Keratinocyte (primary cell): Measurements from ENCODE around the gene KRT37. TPM values are rescaled to one million over a fixed set of nuclear protein-coding genes. Genes with fewer than 3 reads are reported as not detected.
"Not testable (repeated sequence)": the region's sequence is repeated elsewhere in the genome, so short reads cannot be mapped to it uniquely, and the experiment has no call there.

Experiments used
- DNase-seq: peaks from one replicate; pipeline ENCODE4 v3.0.0-alpha.2; 2011; ENCODE audit warnings: low read depth, missing footprints, low spot score
- FAIRE-seq: peaks from 2 replicates; lab custom pipeline; 2011; peaks lifted over from hg19 to GRCh38; lab: Jason Lieb, UNC
- H2AFZ ChIP-seq: 2 replicates; pipeline ENCODE4 v1.6.0; 2012; ENCODE audit warnings: low read length, control low read depth, inconsistent platforms; ENCODE audit not compliant: control insufficient read depth
- H3K27ac ChIP-seq: 2 replicates; pipeline ENCODE4 v1.5.1; 2011; ENCODE audit warnings: low read length; ENCODE audit not compliant: control insufficient read depth, insufficient read depth
- H3K27me3 ChIP-seq: 3 replicates; pipeline ENCODE4 v1.6.0; 2011; ENCODE audit warnings: low read length; ENCODE audit not compliant: control insufficient read depth, insufficient read depth; ENCODE audit errors: extremely low read depth
- H3K36me3 ChIP-seq, 2 experiments: 2 replicates in 1 of 2; 3 replicates in 1 of 2; pipeline ENCODE4 v1.5.1; 2011; ENCODE audit warnings: low read length in 2 of 2, mild to moderate bottlenecking in 1 of 2; ENCODE audit not compliant: control insufficient read depth in 2 of 2, insufficient read depth in 2 of 2; ENCODE audit errors: extremely low read depth in 1 of 2
- H3K4me1 ChIP-seq: 3 replicates; pipeline ENCODE4 v1.5.1; 2011; ENCODE audit warnings: low read length; ENCODE audit not compliant: control insufficient read depth, insufficient read depth; ENCODE audit errors: extremely low read depth
- H3K4me2 ChIP-seq: 3 replicates; pipeline ENCODE4 v1.6.0; 2011; ENCODE audit warnings: low read depth, low read length; ENCODE audit not compliant: control insufficient read depth, insufficient read depth; ENCODE audit errors: extremely low read depth
- H3K4me3 ChIP-seq, 3 experiments: fragments of 200-600 bp in 1 of 3; sonication (generic) in 1 of 3; 2 replicates in 2 of 3; 3 replicates in 1 of 3; pipeline ENCODE4 v1.5.1; 2011 to 2016; ENCODE audit warnings: low read length in 3 of 3, mild to moderate bottlenecking in 3 of 3, control low read depth in 2 of 3, inconsistent platforms in 1 of 3, low read depth in 1 of 3, mixed read lengths in 1 of 3, mixed run types in 1 of 3, moderate library complexity in 1 of 3; ENCODE audit not compliant: control insufficient read depth in 2 of 3, insufficient read depth in 2 of 3; ENCODE audit errors: extremely low read depth in 1 of 3
- H3K79me2 ChIP-seq: 2 replicates; pipeline ENCODE4 v1.6.0; 2012; ENCODE audit warnings: low read length; ENCODE audit not compliant: control insufficient read depth, insufficient read depth
- H3K9ac ChIP-seq: 3 replicates; pipeline ENCODE4 v1.6.0; 2011; ENCODE audit warnings: low read length; ENCODE audit not compliant: control insufficient read depth, insufficient read depth; ENCODE audit errors: extremely low read depth
- H3K9me1 ChIP-seq: 3 replicates; pipeline ENCODE4 v1.6.0; 2011; ENCODE audit warnings: low read length; ENCODE audit not compliant: control insufficient read depth, insufficient read depth; ENCODE audit errors: extremely low read depth
- H3K9me3 ChIP-seq: 2 replicates; pipeline ENCODE4 v1.5.1; 2012; ENCODE audit warnings: low read depth, low read length; ENCODE audit not compliant: control insufficient read depth
- H4K20me1 ChIP-seq: 3 replicates; pipeline ENCODE4 v1.6.0; 2011; ENCODE audit warnings: low read length; ENCODE audit not compliant: control insufficient read depth, insufficient read depth; ENCODE audit errors: extremely low read depth
- EZH2 ChIP-seq: IDR thresholded peaks from one replicate; pipeline ENCODE4 v1.6.1; 2012; ENCODE audit warnings: inconsistent platforms, mild to moderate bottlenecking, low read length, moderate library complexity
- dilution Hi-C: fragments of 300-500 bp; cut with MboI; formaldehyde crosslinking; loops from one replicate; pipeline ENCODE4 v1.7.0; 2020; ENCODE audit warnings: low sequenced_read_pairs; ENCODE audit not compliant: extremely low pct_ligation_motif_present
- polyA plus RNA-seq, 5 experiments: library from polyadenylated mRNA; depleted of rRNA in 3 of 5; stranded (reverse) in 3 of 5; stranded (forward) in 1 of 5; unstranded in 1 of 5; fragments of >200 nt; gene quantifications; 1 replicate in 1 of 5; 2 replicates in 3 of 5; 3 replicates in 1 of 5; pipeline versions ENCODE4 v1.2.1 to v1.2.3, GENCODE V29; 2011 to 2012; ENCODE audit warnings: missing spikeins in 2 of 5, low read depth in 1 of 5, low replicate concordance in 1 of 5
- TF ChIP-seq, protein P1 (sequence below), 3 experiments: IDR thresholded peaks in 1 of 3; conservative IDR thresholded peaks in 1 of 3; optimal IDR thresholded peaks in 1 of 3; 2 replicates in 2 of 3; 3 replicates in 1 of 3; pipeline versions ENCODE3 to v1.5.1; 2011; ENCODE audit warnings: low read length in 3 of 3, mild to moderate bottlenecking in 3 of 3, moderate library complexity in 2 of 3, control low read depth in 1 of 3, inconsistent platforms in 1 of 3; ENCODE audit not compliant: insufficient read depth in 2 of 3; ENCODE audit errors: extremely low read depth in 1 of 3

The KRT37 gene
- polyA plus RNA-seq, 1 donor (not counting 4 experiments of a cell fraction or from before 2014, with no cell fraction given): 0.08 TPM

DNA sequence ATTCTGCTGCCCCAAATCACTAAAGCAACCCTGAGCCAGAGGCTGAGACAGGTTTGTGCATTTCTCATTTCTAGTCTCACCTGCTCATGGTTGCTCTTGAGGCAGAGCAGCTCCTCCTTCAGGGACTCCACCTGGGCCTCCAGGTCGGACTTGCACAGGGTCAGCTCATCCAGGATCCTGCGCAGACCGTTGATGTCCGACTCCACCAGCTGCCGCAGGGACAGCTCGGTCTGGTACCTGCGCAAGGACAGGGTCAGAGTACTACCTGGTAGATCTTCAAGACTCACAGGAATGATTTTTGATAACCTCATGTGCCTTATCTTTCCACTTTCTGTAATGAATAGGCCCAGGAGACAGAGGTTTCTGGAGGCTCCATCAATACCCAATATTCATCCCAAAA, 28.0 kb downstream of the KRT37 start:
- H3K4me2 ChIP-seq: peak overlapping the region; percentile 73
- no peak overlapping the region for H2AFZ ChIP-seq
- H3K79me2 ChIP-seq: peaks cover 11% of the 10 kb centered on the region
- peak overlapping the region; percentile 51 for H3K9ac ChIP-seq
- no peak for TF ChIP-seq EZH2
- TF ChIP-seq, protein P1, sequence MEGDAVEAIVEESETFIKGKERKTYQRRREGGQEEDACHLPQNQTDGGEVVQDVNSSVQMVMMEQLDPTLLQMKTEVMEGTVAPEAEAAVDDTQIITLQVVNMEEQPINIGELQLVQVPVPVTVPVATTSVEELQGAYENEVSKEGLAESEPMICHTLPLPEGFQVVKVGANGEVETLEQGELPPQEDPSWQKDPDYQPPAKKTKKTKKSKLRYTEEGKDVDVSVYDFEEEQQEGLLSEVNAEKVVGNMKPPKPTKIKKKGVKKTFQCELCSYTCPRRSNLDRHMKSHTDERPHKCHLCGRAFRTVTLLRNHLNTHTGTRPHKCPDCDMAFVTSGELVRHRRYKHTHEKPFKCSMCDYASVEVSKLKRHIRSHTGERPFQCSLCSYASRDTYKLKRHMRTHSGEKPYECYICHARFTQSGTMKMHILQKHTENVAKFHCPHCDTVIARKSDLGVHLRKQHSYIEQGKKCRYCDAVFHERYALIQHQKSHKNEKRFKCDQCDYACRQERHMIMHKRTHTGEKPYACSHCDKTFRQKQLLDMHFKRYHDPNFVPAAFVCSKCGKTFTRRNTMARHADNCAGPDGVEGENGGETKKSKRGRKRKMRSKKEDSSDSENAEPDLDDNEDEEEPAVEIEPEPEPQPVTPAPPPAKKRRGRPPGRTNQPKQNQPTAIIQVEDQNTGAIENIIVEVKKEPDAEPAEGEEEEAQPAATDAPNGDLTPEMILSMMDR (optimal IDR thresholded peaks at IDR 0.05 in 1 of 3, IDR thresholded peaks at IDR 0.05 in 1 of 3, conservative IDR thresholded peaks at IDR 0.05 in 1 of 3; ENCODE audit: extremely low read depth in 1 of 3, insufficient read depth in 2 of 3, low read length in 3 of 3): no peak
- peaks cover 0 to 1% of the 10 kb centered on the region in 2 experiments for H3K36me3 ChIP-seq
- FAIRE-seq: no peak
- H3K27ac ChIP-seq: peak overlapping the region; percentile 95
- peaks cover 59% of the 10 kb centered on the region for H3K4me1 ChIP-seq
- dilution Hi-C loops: no loop called here
- H3K27me3 ChIP-seq: no peaks in the 10 kb centered on the region
- no peaks in the 10 kb centered on the region for H4K20me1 ChIP-seq
- DNase-seq: no peak
- no peaks in the 10 kb centered on the region for H3K9me3 ChIP-seq
- peak overlapping the region; percentile 39 to 49 (median 48) for H3K4me3 ChIP-seq
- H3K9me1 ChIP-seq: no peaks in the 10 kb centered on the region

DNA sequence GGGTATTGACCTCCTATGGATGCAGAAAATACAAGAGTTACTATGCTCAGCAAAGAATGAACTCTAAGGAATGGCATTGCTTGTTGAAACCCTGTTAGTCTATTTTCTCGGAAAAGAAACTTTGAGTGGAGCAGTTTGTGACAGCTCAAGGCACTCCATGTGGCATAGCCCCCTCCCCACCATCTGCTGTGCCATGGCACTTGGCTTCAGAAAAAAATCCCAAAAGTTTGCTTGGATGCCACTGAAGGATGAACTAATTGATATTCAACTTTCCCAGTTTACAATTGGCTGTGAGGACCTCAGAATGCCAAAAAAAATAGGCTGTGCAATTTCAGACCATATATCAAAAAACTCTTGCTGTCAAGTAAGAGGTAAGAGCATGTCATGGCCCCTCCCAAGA, 28.8 kb downstream of the KRT37 start:
- dilution Hi-C loops: no loop called here
- no peak for DNase-seq
- peak overlapping the region; percentile 51 for H3K9ac ChIP-seq
- peaks cover 0 to 1% of the 10 kb centered on the region in 2 experiments for H3K36me3 ChIP-seq
- H3K9me1 ChIP-seq: no peaks in the 10 kb centered on the region
- H3K79me2 ChIP-seq: peaks cover 11% of the 10 kb centered on the region
- peaks cover 60% of the 10 kb centered on the region for H3K4me1 ChIP-seq
- H2AFZ ChIP-seq: no peak overlapping the region
- no peaks in the 10 kb centered on the region for H4K20me1 ChIP-seq
- H3K4me3 ChIP-seq: peak overlapping the region; percentile 4 to 49 (median 23)
- peak overlapping the region; percentile 95 for H3K27ac ChIP-seq
- TF ChIP-seq EZH2: no peak
- TF ChIP-seq, protein P1 (optimal IDR thresholded peaks at IDR 0.05 in 1 of 3, IDR thresholded peaks at IDR 0.05 in 1 of 3, conservative IDR thresholded peaks at IDR 0.05 in 1 of 3; ENCODE audit: extremely low read depth in 1 of 3, insufficient read depth in 2 of 3, low read length in 3 of 3): no peak
- H3K27me3 ChIP-seq: no peaks in the 10 kb centered on the region
- no peaks in the 10 kb centered on the region for H3K9me3 ChIP-seq
- FAIRE-seq: no peak
- peak overlapping the region; percentile 73 for H3K4me2 ChIP-seq

DNA sequence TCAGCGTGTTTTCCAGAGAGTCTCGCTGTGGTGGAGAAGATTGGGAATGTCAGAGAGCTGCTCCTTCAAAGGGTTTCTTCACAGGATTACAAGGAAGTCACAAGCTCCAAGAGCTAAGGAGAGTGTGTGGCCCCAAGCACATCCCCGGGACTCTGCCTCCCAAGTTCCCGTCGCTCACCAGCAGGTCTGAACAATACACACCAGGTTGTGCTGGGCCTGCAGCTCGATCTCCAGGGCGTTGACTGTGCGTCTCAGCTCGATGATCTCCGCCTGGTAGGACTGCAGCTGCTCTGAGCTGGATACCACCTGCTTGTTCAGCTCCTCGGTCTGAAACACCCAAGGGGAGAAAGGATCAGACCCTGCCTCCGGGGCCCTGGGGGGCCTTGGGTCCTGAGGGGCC, 29.3 kb downstream of the KRT37 start:
- H3K27me3 ChIP-seq, H4K20me1 ChIP-seq, H3K9me3 ChIP-seq, H2AFZ ChIP-seq, DNase-seq, dilution Hi-C loops, H3K36me3 ChIP-seq, FAIRE-seq, H3K9me1 ChIP-seq: not testable (repeated sequence)
- Histone ChIP-seq H3K27ac (peak overlapping the region; percentile 95), H3K4me2 (peak overlapping the region; percentile 73), H3K4me3 (peak overlapping the region in 1 of 3 experiments; percentile 8), H3K79me2 (peaks cover 11% of the 10 kb centered on the region), H3K9ac (peak overlapping the region; percentile 51), H3K4me1 (peaks cover 60% of the 10 kb centered on the region)
